NT2/D1 (cell line): ENCODE measurements around the gene PRXL2C.
"Not testable (repeated sequence)": the region's sequence is repeated elsewhere in the genome, so short reads cannot be mapped to it uniquely, and the experiment has no call there.

Experiments used
- DNase-seq: peaks from one replicate; pipeline ENCODE4 v3.0.0-alpha.2; 2011; ENCODE audit warnings: low read depth, low spot score
- H3K27me3 ChIP-seq: 2 replicates; pipeline ENCODE4 v1.6.0; 2011; ENCODE audit warnings: mild to moderate bottlenecking; ENCODE audit not compliant: insufficient read length, insufficient read depth
- H3K36me3 ChIP-seq: 2 replicates; pipeline ENCODE4 v1.6.1; 2011; ENCODE audit warnings: mild to moderate bottlenecking, low read length, mixed read lengths; ENCODE audit not compliant: insufficient read depth, insufficient read length
- H3K4me1 ChIP-seq: 2 replicates; pipeline ENCODE4 v1.5.1; 2011; ENCODE audit not compliant: insufficient read depth, insufficient read length
- H3K4me3 ChIP-seq: 2 replicates; pipeline ENCODE4 v1.5.1; 2011; ENCODE audit warnings: low read depth; ENCODE audit not compliant: insufficient read length
- H3K9ac ChIP-seq: 2 replicates; pipeline ENCODE4 v1.6.0; 2011; ENCODE audit warnings: low read depth; ENCODE audit not compliant: insufficient read length
- H3K9me3 ChIP-seq: 2 replicates; pipeline ENCODE4 v1.5.1; 2011; ENCODE audit warnings: mild to moderate bottlenecking, low read length; ENCODE audit not compliant: insufficient read depth
- SUZ12 ChIP-seq: IDR thresholded peaks from 2 replicates; pipeline ENCODE4 v1.6.1; 2011; ENCODE audit not compliant: insufficient read length, insufficient read depth; ENCODE audit errors: extremely low read depth
- YY1 ChIP-seq: IDR thresholded peaks from 2 replicates; pipeline ENCODE4 v1.6.1; 2011; ENCODE audit not compliant: insufficient read length, insufficient read depth
- ZNF274 ChIP-seq: IDR thresholded peaks from 2 replicates; pipeline ENCODE4 v1.6.1; 2011; ENCODE audit warnings: mild to moderate bottlenecking, low read depth, low read length

The PRXL2C gene

DNA sequence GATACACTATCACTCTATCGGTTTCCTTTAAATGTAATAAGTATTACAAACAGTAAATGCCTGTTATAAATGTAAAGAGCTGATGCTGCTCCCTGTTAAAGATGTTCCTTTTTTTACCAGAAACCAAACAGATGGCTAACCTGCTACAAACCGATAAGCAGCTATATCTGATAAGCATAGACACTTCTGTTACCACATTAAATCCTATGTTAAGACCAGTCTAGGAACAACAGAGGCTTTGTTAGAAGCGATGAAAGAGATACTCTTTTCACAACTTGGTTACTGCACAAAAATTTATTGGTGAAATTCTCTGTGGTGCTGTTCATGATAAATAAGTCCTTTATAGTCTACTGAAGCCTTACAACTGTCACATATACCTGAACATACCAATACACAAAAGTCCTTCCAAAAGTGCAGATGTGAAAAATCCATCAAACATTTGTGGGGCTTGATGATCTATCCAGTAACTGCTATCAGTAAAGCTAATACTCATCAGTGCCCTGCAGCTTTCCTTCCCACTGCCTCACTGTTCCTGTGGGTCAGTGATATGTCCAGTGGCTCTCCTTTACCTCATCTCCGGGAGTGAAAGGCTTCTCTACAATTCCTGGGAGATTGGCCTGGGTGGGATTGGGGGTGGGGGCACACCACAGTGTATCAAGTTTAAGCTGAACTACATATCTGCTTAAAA lies 25.8 kb upstream of the PRXL2C start:
- DNase-seq = no peak
- H3K9ac ChIP-seq = no peak overlapping the region
- H3K36me3 ChIP-seq = no peaks in the 10 kb centered on the region
- no peaks in the 10 kb centered on the region for H3K4me1 ChIP-seq
- H3K4me3 ChIP-seq = no peak overlapping the region
- H3K27me3 ChIP-seq = no peaks in the 10 kb centered on the region
- no peaks in the 10 kb centered on the region for H3K9me3 ChIP-seq
- TF ChIP-seq SUZ12 (no peak), YY1 (no peak), ZNF274 (no peak)

DNA sequence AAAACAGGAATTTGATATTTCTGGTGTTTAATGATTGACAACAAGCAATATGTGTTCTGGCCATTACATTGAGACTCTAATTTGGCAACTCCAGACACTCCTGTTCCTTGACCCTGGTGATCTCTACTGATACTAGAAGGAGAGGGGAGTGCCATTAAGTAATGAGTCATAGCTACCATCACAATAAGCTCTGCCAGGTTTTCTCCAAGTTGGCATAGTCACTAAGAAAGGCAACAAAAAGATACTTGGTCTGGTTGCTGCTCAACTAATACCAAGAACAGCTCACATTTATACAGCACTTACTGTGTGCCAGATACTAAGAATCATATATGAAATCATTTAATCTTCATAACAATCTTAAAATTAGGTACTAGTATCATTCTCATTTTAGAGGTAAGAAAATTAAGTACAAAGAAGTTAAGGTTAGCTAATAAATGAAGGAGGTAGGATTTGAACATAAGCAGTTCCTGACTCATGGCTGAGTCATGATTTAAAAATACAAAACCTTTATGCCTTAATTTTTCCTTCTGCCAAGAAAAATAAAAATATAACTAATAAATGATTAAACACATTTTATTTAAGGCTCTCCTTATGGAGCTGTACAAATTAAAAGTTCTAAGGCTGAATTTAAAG lies 19.9 kb upstream of the PRXL2C start:
- no peak for TF ChIP-seq SUZ12
- no peak for TF ChIP-seq ZNF274
- no peak for TF ChIP-seq YY1
- Histone ChIP-seq H3K36me3 (no peaks in the 10 kb centered on the region), H3K9me3 (peaks cover 9% of the 10 kb centered on the region; the same call in 1 of the 2 replicates), H3K4me3 (no peak overlapping the region), H3K9ac (no peak overlapping the region), H3K27me3 (no peaks in the 10 kb centered on the region), H3K4me1 (no peaks in the 10 kb centered on the region)
- no peak for DNase-seq

GRCh38 chr9:96673786-96674185 lies 18.7 kb upstream of the PRXL2C start:
- DNase-seq, H3K9me3 ChIP-seq, H3K9ac ChIP-seq, H3K27me3 ChIP-seq, H3K36me3 ChIP-seq, H3K4me3 ChIP-seq, H3K4me1 ChIP-seq: not testable (repeated sequence)

DNA sequence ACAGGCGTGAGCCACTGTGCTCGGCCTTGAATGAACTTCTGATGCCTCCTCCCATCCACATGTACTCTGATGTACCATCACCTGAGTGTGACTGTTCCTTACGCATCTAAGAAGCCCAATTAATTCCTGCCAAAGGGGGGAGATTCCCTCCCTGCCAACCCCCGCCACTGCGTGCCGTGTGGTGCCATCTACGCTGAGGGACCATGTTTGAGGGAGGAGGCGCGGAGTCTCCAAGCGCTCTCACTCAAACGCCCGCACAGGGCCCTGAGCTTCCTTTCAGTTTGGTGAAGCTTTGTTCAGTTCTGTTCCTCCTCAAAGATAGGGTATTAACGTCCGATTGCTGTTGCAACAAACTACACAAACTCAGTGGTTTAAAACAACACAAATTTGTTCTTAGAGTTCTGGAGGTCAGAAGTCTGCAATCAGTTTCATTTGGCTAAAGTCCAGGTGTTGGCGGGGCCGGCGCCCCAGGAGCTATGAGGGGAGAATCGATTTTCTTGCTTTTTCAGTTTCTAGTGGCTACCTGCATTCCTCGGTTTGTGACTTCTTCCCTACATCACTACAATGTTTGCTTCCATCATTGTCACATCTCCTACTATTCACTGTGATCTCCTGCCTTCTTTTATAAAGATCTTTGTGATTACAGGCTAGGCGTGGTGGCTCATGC lies 13.9 kb upstream of the PRXL2C start:
- H3K27me3 ChIP-seq = no peaks in the 10 kb centered on the region
- TF ChIP-seq ZNF274 = no peak
- no peak for TF ChIP-seq SUZ12
- TF ChIP-seq YY1 = no peak
- no peak for DNase-seq
- no peak overlapping the region for H3K4me3 ChIP-seq
- H3K9me3 ChIP-seq = peaks cover 6% of the 10 kb centered on the region; the same call in 1 of the 2 replicates
- no peaks in the 10 kb centered on the region for H3K36me3 ChIP-seq
- H3K9ac ChIP-seq = no peak overlapping the region
- H3K4me1 ChIP-seq = no peaks in the 10 kb centered on the region

GRCh38 chr9:96667363-96667728 lies 12.2 kb upstream of the PRXL2C start:
- TF ChIP-seq SUZ12 = no peak
- no peak for TF ChIP-seq YY1
- TF ChIP-seq ZNF274 = no peak
- Histone ChIP-seq H3K9me3 (no peaks in the 10 kb centered on the region; the same call in 1 of the 2 replicates), H3K27me3 (no peaks in the 10 kb centered on the region), H3K4me1 (no peaks in the 10 kb centered on the region), H3K9ac (no peak overlapping the region), H3K4me3 (no peak overlapping the region), H3K36me3 (no peaks in the 10 kb centered on the region)
- DNase-seq = no peak

DNA sequence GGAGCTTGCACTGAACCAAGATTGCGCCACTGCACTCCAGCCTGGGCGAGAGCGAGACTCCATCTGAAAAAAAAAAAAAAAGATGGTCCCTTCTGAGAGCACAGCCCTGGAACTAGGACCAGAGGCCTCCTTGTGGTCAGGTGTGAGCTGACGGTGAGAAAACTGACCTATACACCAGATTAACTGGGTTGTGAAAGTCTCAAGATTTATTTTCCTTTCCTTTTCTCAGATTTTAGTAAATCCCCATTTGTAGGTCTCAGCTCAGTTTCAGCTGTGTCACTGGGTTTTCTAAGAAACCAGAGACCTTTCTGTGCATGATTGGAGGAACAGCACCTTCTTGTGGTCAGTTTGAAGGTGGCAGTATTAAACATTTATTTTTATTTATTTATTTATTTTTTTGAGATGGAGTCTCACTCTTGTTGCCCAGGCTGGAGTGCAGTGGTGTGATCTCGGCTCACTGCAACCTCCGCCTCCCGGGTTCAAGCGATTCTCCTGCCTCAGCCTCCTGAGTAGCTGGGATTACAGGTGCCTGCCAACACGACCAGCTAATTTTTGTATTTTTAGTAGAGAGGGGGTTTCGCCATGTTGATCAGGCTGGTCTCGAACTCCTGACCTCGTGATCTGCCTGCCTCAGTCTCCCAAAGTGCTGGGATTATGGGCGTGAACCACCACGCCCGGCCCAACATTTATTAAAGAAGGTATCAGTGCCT lies 11.7 kb upstream of the PRXL2C start:
- not testable (repeated sequence) for H3K36me3 ChIP-seq, H3K9me3 ChIP-seq, H3K9ac ChIP-seq, H3K4me3 ChIP-seq, H3K4me1 ChIP-seq, DNase-seq, H3K27me3 ChIP-seq

- H3K4me1 ChIP-seq = no peaks in the 10 kb centered on the region
- DNase-seq = no peak
- H3K4me3 ChIP-seq = no peak overlapping the region
- no peaks in the 10 kb centered on the region for H3K27me3 ChIP-seq
- no peak overlapping the region for H3K9ac ChIP-seq
- H3K9me3 ChIP-seq = no peaks in the 10 kb centered on the region; the same call in 1 of the 2 replicates
- H3K36me3 ChIP-seq = no peaks in the 10 kb centered on the region
- TF ChIP-seq ZNF274 (no peak), SUZ12 (no peak), YY1 (no peak)
These were observed 10.7 kb upstream of the PRXL2C start for GRCh38 chr9:96665789-96666188.
